PFSK-1 (cell line): Measurements from ENCODE around the gene SEZ6L.

Experiments used
- FOXP2 ChIP-seq: optimal IDR thresholded peaks from 2 replicates; pipeline ENCODE3; 2011; ENCODE audit warnings: borderline replicate concordance, control low read depth, inconsistent platforms; ENCODE audit not compliant: insufficient read depth; ENCODE audit errors: extremely low read length, extremely low read depth
- POLR2AphosphoS5 ChIP-seq: IDR thresholded peaks from 2 replicates; pipeline ENCODE4 v1.6.1; 2012; ENCODE audit warnings: low read depth, mild to moderate bottlenecking, control low read depth, low read length, moderate library complexity
- SIN3A ChIP-seq: IDR thresholded peaks from 2 replicates; pipeline ENCODE4 v1.6.1; 2012; ENCODE audit warnings: mild to moderate bottlenecking, low read length, moderate library complexity, borderline replicate concordance; ENCODE audit not compliant: insufficient read depth
- TAF1 ChIP-seq: IDR thresholded peaks from 2 replicates; pipeline ENCODE4 v1.6.1; 2012; ENCODE audit warnings: low read length, control low read depth, borderline replicate concordance; ENCODE audit not compliant: insufficient read depth
- TF ChIP-seq, protein P1 (sequence below), 2 experiments: IDR thresholded peaks; 2 replicates each; pipeline versions ENCODE4 v1.6.1 to v1.8.0; 2011 to 2012; ENCODE audit warnings: low read depth in 2 of 2, low read length in 2 of 2, control low read depth in 1 of 2, inconsistent platforms in 1 of 2, mild to moderate bottlenecking in 1 of 2, moderate library complexity in 1 of 2; ENCODE audit not compliant: insufficient read depth in 1 of 2

Gene SEZ6L

GRCh38 chr22:26393929-26394328, 224.7 kb downstream of the SEZ6L start:
- TF ChIP-seq TAF1 (no peak), FOXP2 (no peak), SIN3A (no peak), POLR2AphosphoS5 (no peak)
- TF ChIP-seq, protein P1, sequence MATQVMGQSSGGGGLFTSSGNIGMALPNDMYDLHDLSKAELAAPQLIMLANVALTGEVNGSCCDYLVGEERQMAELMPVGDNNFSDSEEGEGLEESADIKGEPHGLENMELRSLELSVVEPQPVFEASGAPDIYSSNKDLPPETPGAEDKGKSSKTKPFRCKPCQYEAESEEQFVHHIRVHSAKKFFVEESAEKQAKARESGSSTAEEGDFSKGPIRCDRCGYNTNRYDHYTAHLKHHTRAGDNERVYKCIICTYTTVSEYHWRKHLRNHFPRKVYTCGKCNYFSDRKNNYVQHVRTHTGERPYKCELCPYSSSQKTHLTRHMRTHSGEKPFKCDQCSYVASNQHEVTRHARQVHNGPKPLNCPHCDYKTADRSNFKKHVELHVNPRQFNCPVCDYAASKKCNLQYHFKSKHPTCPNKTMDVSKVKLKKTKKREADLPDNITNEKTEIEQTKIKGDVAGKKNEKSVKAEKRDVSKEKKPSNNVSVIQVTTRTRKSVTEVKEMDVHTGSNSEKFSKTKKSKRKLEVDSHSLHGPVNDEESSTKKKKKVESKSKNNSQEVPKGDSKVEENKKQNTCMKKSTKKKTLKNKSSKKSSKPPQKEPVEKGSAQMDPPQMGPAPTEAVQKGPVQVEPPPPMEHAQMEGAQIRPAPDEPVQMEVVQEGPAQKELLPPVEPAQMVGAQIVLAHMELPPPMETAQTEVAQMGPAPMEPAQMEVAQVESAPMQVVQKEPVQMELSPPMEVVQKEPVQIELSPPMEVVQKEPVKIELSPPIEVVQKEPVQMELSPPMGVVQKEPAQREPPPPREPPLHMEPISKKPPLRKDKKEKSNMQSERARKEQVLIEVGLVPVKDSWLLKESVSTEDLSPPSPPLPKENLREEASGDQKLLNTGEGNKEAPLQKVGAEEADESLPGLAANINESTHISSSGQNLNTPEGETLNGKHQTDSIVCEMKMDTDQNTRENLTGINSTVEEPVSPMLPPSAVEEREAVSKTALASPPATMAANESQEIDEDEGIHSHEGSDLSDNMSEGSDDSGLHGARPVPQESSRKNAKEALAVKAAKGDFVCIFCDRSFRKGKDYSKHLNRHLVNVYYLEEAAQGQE (IDR thresholded peaks at IDR 0.05; ENCODE audit: insufficient read depth in 1 of 2, low read depth in 2 of 2, low read length in 2 of 2): no peak

- TF ChIP-seq TAF1 (no peak), FOXP2 (no peak), SIN3A (no peak)
- TF ChIP-seq, protein P1 (IDR thresholded peaks at IDR 0.05; ENCODE audit: insufficient read depth in 1 of 2, low read depth in 2 of 2, low read length in 2 of 2): no peak
These were observed 225.5 kb downstream of the SEZ6L start for GRCh38 chr22:26394777-26395176.

- TF ChIP-seq, protein P1 (IDR thresholded peaks at IDR 0.05; ENCODE audit: insufficient read depth in 1 of 2, low read depth in 2 of 2, low read length in 2 of 2): no peak
- TF ChIP-seq FOXP2 (no peak), TAF1 (no peak), SIN3A (no peak)
These were observed 226.7 kb downstream of the SEZ6L start for GRCh38 chr22:26395926-26396325.

- TF ChIP-seq POLR2AphosphoS5 (no peak), FOXP2 (no peak), TAF1 (no peak), SIN3A (no peak)
- TF ChIP-seq, protein P1 (IDR thresholded peaks at IDR 0.05; ENCODE audit: insufficient read depth in 1 of 2, low read depth in 2 of 2, low read length in 2 of 2): no peak
These were observed 229.5 kb downstream of the SEZ6L start for GRCh38 chr22:26398741-26399153.

- no peak for TF ChIP-seq SIN3A
- TF ChIP-seq FOXP2: no peak
- no peak for TF ChIP-seq TAF1
- TF ChIP-seq, protein P1 (IDR thresholded peaks at IDR 0.05; ENCODE audit: insufficient read depth in 1 of 2, low read depth in 2 of 2, low read length in 2 of 2): no peak
- no peak for TF ChIP-seq POLR2AphosphoS5
These were observed 230.0 kb downstream of the SEZ6L start for GRCh38 chr22:26399289-26399688.
